Smooth muscle cell (in vitro differentiated cells): ENCODE results near the gene MYOG. TPM values are rescaled to one million over a fixed set of nuclear protein-coding genes. Genes with fewer than 3 reads are reported as not detected.

Experiments
- DNase-seq: peaks from one replicate; lab custom pipeline; 2025; ENCODE audit not compliant: unreplicated experiment; lab: John Stamatoyannopoulos, UW
- H2AFZ ChIP-seq: fragments of 200-600 bp; sonication (generic); 2 replicates; pipeline ENCODE4 v1.6.0; 2016; ENCODE audit warnings: antibody characterized with exemption, low read depth, mild to moderate bottlenecking
- H3F3A ChIP-seq: fragments of 200-600 bp; sonication (generic); 2 replicates; pipeline ENCODE4 v1.6.0; 2017; ENCODE audit warnings: antibody characterized with exemption, low read depth
- H3K27ac ChIP-seq: fragments of 200-600 bp; sonication (generic); 2 replicates; pipeline ENCODE4 v1.5.1; 2016; ENCODE audit warnings: low read depth, mild to moderate bottlenecking
- H3K27me3 ChIP-seq: fragments of 200-600 bp; sonication (generic); 2 replicates; pipeline ENCODE4 v1.6.1; 2016; ENCODE audit warnings: low read depth, mild to moderate bottlenecking
- H3K36me3 ChIP-seq: fragments of 200-600 bp; sonication (generic); 2 replicates; pipeline ENCODE4 v1.5.1; 2016; ENCODE audit warnings: low read depth
- H3K4me1 ChIP-seq: fragments of 200-600 bp; sonication (generic); 2 replicates; pipeline ENCODE4 v1.5.1; 2016; ENCODE audit warnings: low read depth
- H3K4me2 ChIP-seq: fragments of 200-600 bp; sonication (generic); 2 replicates; pipeline ENCODE4 v1.6.0; 2016; ENCODE audit warnings: mild to moderate bottlenecking
- H3K4me3 ChIP-seq: fragments of 200-600 bp; sonication (generic); 2 replicates; pipeline ENCODE4 v1.5.1; 2016; ENCODE audit warnings: mild to moderate bottlenecking
- H3K79me2 ChIP-seq: fragments of 200-600 bp; sonication (generic); 2 replicates; pipeline ENCODE4 v1.6.0; 2016; ENCODE audit warnings: low read depth, mild to moderate bottlenecking
- H3K9ac ChIP-seq: fragments of 200-600 bp; sonication (generic); 2 replicates; pipeline ENCODE4 v1.6.0; 2016; ENCODE audit warnings: low read depth
- H3K9me3 ChIP-seq: fragments of 200-600 bp; sonication (generic); replicated peaks from 2 replicates; pipeline ENCODE4 v1.5.1; 2016; ENCODE audit warnings: low read depth
- H4K20me1 ChIP-seq: fragments of 200-600 bp; sonication (generic); 2 replicates; pipeline ENCODE4 v1.6.0; 2016; ENCODE audit warnings: low read depth
- CTCF ChIP-seq: fragments of 200-600 bp; sonication (generic); IDR thresholded peaks from 2 replicates; pipeline ENCODE4 v1.5.1; 2017; ENCODE audit warnings: borderline replicate concordance, mild to moderate bottlenecking, antibody characterized with exemption; ENCODE audit not compliant: insufficient read depth, poor library complexity, severe bottlenecking
- WGBS: methylation state at CpG from one replicate; pipeline ENCODE4 v1.1.7; 2016; ENCODE audit warnings: low lambda C conversion rate; 5-methylcytosine and 5-hydroxymethylcytosine counted together
- polyA plus RNA-seq: library from polyadenylated mRNA; unstranded; fragments of >200 nt; fragmentation: Nextera tagmentation; extraction: Ambion mirVana; gene quantifications from 2 replicates; pipeline ENCODE4 v1.2.1, GENCODE V29; 2016
- total RNA-seq: library from RNA; depleted of rRNA; stranded (reverse); fragments of >200 nt; gene quantifications from 2 replicates; pipeline ENCODE4 v1.2.3, GENCODE V29; 2014

Gene MYOG
- total and polyA plus RNA-seq, 2 experiments from 2014 or later: not detected

- TF ChIP-seq CTCF: no peak
- no peak overlapping the region for H3K4me3 ChIP-seq
- no peaks in the 10 kb centered on the region for H3K9me3 ChIP-seq
- H2AFZ ChIP-seq: no peak overlapping the region
- 100% methylated on average over 2 of the region's 2 CpGs for WGBS
- no peaks in the 10 kb centered on the region for H3F3A ChIP-seq
- H3K4me2 ChIP-seq: no peak overlapping the region
- no peaks in the 10 kb centered on the region for H3K36me3 ChIP-seq
- H3K27me3 ChIP-seq: peaks cover 35% of the 10 kb centered on the region
- H3K27ac ChIP-seq: no peak overlapping the region
- DNase-seq: no peak
- H3K9ac ChIP-seq: no peak overlapping the region
- no peaks in the 10 kb centered on the region for H3K79me2 ChIP-seq
- no peaks in the 10 kb centered on the region for H3K4me1 ChIP-seq
- peaks cover 10% of the 10 kb centered on the region for H4K20me1 ChIP-seq
Measured at GRCh38 chr1:203077956-203078355, 7.9 kb downstream of the MYOG start.

- Histone ChIP-seq H3K36me3 (no peaks in the 10 kb centered on the region), H3K27me3 (peaks cover 39% of the 10 kb centered on the region), H3K79me2 (no peaks in the 10 kb centered on the region), H3K9ac (no peak overlapping the region), H3K9me3 (no peaks in the 10 kb centered on the region), H3K4me3 (no peak overlapping the region), H3F3A (no peaks in the 10 kb centered on the region), H3K4me1 (no peaks in the 10 kb centered on the region), H4K20me1 (peaks cover 13% of the 10 kb centered on the region), H3K27ac (no peak overlapping the region), H3K4me2 (no peak overlapping the region), H2AFZ (no peak overlapping the region)
- DNase-seq: no peak
- 60% methylated on average over 3 of the region's 3 CpGs for WGBS
- TF ChIP-seq CTCF: no peak
Measured at GRCh38 chr1:203077367-203077766, 8.4 kb downstream of the MYOG start.

GRCh38 chr1:203076031-203076511, 9.7 kb downstream of the MYOG start:
- H3K4me2 ChIP-seq: no peak overlapping the region
- H4K20me1 ChIP-seq: peaks cover 18% of the 10 kb centered on the region
- peaks cover 40% of the 10 kb centered on the region for H3K27me3 ChIP-seq
- no peaks in the 10 kb centered on the region for H3K36me3 ChIP-seq
- H2AFZ ChIP-seq: no peak overlapping the region
- H3K27ac ChIP-seq: no peak overlapping the region
- H3K79me2 ChIP-seq: no peaks in the 10 kb centered on the region
- 67% methylated on average over 30 of the region's 30 CpGs for WGBS
- no peaks in the 10 kb centered on the region for H3K4me1 ChIP-seq
- no peak for TF ChIP-seq CTCF
- H3K9ac ChIP-seq: no peak overlapping the region
- no peak overlapping the region for H3K4me3 ChIP-seq
- no peaks in the 10 kb centered on the region for H3K9me3 ChIP-seq
- no peak for DNase-seq
- H3F3A ChIP-seq: no peaks in the 10 kb centered on the region

GRCh38 chr1:203075236-203076030, 10.4 kb downstream of the MYOG start:
- H3K79me2 ChIP-seq: no peaks in the 10 kb centered on the region
- H3K27ac ChIP-seq: no peak overlapping the region
- no peak overlapping the region for H3K4me2 ChIP-seq
- no peak overlapping the region for H3K4me3 ChIP-seq
- 38% methylated on average over 54 of the region's 56 CpGs for WGBS
- no peaks in the 10 kb centered on the region for H3K4me1 ChIP-seq
- H3K9me3 ChIP-seq: no peaks in the 10 kb centered on the region
- no peaks in the 10 kb centered on the region for H3F3A ChIP-seq
- no peak for DNase-seq
- H3K36me3 ChIP-seq: no peaks in the 10 kb centered on the region
- peaks cover 18% of the 10 kb centered on the region for H4K20me1 ChIP-seq
- H3K9ac ChIP-seq: no peak overlapping the region
- no peak for TF ChIP-seq CTCF
- no peak overlapping the region for H2AFZ ChIP-seq
- H3K27me3 ChIP-seq: peaks cover 40% of the 10 kb centered on the region
